ELR (cell line): ENCODE measurements around the gene UCKL1.
"Not testable (repeated sequence)": the region's sequence is repeated elsewhere in the genome, so short reads cannot be mapped to it uniquely, and the experiment has no call there.

Source experiments
- DNase-seq: peaks from one replicate; pipeline ENCODE4 v3.0.0-alpha.2; 2015; ENCODE audit warnings: low read depth

UCKL1 gene

DNA sequence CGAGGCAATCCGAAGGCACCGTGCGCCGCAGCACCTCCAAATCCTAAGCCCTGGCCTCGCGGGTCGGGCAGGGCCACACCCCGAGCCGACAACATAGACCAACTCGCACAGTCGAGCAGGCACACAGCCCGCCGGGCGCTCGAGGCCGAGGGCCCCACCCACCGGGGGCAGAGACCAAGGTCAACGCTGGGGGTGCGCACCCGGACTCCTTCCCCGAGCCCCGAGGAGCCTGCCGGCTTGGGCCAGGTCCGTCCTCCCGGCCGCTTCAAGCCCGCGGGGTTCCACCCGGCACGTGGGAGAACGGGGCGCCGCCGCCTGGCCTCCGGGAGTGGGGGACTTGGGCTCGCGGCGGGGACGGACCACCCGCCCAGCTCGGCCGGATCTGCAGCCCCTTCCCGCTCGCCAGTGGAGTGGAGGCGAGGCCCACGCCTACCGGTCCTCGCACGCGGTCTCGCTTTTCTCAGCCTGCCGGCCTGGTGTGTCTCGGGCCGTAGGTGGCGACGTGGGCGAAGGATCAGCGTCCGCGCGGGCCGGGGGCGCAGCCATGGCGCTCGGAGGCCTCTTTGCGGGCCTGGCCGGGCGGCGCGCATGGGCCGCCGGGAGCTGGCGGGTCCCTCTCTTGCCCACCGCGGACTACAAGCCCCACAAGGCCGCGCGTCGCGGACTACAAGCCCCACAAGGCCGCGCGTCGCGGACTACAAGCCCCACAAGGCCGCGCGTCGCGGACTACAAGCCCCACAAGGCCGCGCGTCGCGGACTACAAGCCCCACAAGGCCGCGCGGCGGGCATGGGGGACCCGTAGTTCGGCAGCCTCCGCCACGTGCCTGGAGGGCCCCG, at the start of gene UCKL1:
TSS of gene UCKL1 (minus strand) at position 590 of the 837 bp plus-strand sequence. CDS start at position 546, 44 bp downstream.
- peak; percentile 95 for DNase-seq

DNA sequence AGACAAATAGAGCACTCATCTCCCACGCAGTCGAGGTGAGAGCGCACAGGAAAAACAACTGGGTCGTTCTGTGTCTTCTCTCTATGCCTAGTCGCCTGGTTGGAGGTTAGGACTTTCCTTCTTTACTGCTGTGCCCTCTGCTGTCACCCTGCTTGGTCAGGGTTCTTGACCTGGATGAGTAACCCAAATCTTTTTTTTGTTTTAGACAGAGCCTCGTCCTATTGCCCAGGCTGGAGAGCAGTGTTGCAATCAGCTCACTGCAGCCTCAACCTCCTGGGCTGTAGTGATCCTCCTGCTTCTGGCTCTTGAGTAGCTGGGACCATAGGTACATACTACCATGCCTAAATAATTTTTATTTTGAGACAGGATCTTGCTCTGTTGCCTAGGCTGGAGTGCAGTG, 49.2 kb upstream of the UCKL1 start:
- no peak for DNase-seq

- no peak for DNase-seq
Measured at GRCh38 chr20:64003960-64004725, 47.9 kb upstream of the UCKL1 start.

DNA sequence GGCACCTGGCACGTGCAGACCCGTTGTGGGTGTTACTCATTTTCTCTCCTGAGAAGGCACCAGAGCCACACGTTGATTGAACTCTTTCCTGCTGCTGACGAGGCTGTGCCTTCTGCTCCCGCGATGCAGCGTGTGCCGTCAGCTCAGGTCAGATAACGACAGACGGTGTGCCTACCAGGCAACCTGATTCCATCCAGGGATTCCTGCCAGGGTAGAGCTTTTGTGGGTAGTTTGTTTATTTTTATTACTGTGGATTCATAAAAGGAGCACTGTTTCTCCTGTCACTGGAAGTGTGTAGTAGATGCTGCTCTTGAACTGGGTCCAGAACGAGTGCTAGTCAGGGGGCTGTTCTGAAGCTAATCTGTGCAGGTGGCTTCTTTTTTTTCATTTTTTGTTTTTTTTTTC, 45.4 kb upstream of the UCKL1 start:
- DNase-seq, result no peak

DNA sequence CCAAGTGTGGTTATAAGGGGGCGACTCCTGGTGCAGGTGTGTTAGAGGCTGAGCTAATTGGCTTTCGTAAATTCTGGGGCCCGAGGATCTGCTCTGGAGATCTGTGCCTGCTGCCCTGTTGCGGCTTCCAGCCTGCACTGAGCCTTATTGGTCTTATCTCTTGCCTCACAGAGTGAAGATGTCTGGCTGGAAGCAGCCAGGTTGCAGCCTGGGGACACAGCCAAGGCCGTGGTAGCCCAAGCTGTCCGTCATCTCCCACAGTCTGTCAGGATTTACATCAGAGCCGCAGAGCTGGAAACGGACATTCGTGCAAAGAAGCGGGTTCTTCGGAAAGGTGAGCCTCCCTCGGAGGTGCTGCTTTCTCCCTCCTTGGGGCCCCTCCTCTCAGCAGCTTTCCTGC, 44.7 kb upstream of the UCKL1 start:
- DNase-seq, result no peak

GRCh38 chr20:63982937-63983336, 26.7 kb upstream of the UCKL1 start:
- no peak for DNase-seq

DNA sequence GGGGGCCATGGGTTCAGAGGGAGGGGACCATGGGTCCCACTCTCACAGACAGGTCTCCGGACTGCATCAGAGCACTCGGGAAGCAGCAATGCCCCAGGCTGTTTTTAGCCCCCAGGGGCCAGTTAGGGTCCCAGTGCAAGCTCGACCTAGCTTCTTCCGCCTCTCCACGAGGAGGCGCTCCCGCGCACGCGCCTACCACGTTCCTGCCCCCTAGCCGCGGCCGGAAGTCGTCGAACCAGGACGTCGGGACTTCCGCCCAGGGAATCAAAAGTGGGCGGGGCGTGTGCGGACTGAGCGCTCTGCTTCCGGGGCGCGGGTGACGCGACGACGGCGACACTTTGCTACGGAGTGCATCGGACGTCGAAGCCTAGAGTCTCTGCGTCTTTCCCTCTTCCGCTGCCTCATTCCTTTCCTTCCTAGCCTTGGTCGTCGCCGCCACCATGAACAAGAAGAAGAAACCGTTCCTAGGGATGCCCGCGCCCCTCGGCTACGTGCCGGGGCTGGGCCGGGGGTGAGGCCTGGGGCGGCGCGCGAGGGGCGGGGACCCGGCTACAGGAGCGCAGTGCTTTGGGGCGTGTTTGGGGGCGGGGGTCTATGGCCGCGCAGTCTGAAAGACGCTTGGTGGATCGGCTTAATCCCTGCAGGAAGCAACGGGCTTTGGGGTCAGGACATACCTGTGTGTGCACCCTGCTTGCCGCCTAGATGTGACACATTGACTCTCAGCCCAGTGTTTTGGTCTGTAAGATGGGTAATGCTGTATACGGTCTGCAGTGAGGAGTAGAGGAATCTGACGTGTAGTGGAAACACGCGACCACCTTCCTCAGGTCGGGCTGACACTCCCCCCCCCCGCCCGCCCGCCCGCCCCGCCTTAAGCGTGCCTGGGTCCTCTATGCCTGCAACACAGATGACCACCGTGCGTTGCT, 24.9 kb upstream of the UCKL1 start, which contains the start of gene PRPF6:
TSS of gene PRPF6 (plus strand) at position 327 of the 923 bp plus-strand sequence. CDS start at position 441, 114 bp downstream.
- peak; percentile 99 for DNase-seq

- DNase-seq, result no peak
Measured at GRCh38 chr20:63980317-63980805, 24.1 kb upstream of the UCKL1 start.

DNA sequence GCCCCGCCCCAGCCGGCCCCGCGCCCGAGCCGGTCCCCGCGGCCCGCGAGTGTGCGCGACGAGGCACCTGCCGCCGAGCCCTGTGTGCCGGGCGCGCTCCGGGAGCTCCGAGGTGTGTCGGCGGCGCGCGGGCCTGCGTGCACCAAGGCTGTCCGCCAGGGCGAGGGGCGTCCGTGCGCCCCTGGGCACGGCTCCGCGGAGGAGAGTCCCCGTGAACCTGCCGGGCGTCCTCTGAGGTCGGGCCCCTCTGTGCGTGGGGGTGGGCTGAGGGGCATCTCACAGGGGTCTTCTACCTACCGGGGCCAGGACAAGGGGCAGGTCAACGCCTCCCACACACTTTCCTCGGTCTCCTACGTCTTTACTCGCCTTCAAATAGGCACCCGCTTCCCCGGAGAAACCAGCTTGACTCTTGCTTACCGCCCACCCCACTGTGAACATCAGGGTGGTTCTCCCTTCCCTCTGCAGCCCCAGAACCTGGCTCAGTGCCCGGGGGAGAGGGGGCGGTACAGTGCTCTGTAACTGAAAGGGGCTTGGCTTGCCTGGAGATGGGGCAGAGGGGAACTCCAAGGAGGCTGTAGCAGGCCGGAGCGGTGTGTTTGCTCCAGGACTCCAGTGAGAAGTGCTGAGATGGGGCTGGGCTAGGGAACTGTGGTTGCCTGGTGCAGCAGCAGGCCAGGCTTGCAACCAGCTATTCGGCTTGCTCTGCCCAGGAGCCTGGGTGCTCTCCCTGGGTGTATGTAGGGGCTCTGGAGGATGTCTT, 23.5 kb upstream of the UCKL1 start, which contains the start of gene SAMD10:
TSS of gene SAMD10 (minus strand) at position 86 of the 760 bp plus-strand sequence. CDS start 175 bp downstream, outside the sequence.
- peak; percentile 50 for DNase-seq

- no peak for DNase-seq
Measured at GRCh38 chr20:63979229-63979556, 23.0 kb upstream of the UCKL1 start.

DNA sequence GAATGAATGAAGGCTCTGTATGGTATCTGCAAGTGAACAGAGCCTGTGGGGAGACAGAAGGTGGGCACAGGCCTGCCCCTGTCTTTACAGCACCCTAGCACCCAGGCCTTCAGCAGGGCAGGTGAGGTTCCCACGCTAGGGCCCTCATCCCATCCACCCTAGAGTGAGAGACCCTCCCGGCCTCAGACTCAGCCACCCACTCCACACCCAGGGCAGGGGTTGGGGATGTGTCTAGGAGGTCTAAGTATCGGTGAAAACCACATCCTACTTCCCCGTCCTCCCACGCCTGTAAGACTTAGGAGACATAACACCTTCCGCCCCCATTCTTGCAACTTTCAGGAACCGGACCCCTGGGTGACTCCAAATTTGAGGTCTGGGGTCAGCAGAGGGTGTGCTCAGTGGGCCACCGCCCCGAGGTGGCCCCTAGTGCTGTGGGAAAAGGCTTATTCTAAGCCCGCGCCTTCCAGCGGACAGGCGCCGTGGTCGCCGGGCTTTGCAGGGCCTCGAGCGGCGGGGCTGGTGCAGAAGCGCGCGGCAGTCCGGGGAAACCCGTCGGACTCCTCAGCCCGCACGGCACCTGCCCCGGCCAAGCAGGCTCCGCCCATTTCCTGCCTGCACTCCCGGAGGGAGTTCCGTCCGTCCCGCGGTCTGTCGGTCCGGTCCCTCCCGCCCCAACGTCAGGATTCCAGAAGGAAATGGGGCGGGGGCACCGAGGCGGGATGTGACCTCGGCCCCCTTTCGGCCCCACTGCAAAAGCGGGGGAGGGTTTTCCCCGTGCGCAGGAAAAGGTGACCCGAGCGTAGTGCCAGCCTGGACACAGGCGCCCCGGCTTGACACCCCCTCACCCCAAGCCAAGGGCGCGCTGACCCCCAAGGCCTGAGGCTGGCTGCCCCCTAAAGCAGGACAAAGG, 22.4 kb upstream of the UCKL1 start:
- peak; percentile 79 for DNase-seq

GRCh38 chr20:63977739-63978276, 21.6 kb upstream of the UCKL1 start:
- DNase-seq, result peak; percentile 93

DNA sequence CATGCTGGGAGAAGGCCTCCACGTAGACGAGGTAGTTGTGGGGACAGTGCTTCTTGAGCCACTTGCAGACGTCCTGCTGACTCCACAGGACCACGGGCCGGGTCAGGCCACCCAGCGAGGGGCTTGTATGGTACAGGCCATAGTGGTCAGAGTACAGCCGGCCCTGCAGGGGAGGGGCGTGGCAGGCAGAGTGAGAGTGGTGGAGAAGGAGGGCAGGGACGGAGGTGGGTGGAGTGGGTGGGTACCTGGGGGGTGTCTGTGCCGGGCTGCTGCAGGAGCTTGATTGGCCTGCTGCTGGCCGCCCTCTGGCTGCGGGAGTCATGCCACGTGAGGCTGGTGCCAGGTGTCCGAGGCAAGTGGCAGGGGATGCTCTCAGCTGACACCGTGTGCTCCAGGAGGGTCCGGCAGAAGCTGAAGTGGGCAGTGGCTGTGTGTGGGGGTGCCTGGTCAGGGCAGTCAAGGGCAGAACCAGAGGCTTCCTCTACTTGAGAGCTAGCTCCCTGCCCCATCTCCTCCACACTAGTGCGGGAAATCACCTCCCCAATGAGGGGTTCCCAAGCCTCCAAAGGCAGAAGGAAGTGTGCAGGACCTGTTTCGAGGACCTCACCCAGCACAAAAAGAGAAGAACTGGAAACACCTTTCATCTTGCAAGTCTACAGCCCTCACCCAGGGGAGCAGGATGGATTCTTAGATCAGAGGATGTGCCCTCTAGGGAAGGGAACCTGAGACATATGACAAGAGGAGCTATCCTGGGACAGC, 20.9 kb upstream of the UCKL1 start:
- no peak for DNase-seq

DNA sequence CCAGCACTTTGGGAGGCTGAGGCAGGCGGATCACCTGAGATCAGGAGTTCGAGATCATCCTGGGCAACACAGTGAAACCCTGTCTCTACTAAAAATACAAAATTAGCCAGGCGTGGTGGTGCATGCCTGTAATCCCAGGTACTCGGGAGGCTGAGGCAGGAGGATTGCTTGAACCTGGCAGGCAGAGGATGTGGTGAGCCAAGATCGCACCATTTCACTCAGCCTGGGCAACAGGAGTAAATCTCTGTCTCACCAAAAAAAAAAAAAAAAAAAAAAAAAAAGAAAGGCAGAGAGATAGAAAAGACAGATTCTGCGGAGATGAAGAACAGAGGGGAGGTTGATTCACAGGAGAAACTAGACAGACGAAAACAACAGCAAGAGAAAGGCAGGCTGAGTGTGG, 20.3 kb upstream of the UCKL1 start:
- not testable (repeated sequence) for DNase-seq

DNA sequence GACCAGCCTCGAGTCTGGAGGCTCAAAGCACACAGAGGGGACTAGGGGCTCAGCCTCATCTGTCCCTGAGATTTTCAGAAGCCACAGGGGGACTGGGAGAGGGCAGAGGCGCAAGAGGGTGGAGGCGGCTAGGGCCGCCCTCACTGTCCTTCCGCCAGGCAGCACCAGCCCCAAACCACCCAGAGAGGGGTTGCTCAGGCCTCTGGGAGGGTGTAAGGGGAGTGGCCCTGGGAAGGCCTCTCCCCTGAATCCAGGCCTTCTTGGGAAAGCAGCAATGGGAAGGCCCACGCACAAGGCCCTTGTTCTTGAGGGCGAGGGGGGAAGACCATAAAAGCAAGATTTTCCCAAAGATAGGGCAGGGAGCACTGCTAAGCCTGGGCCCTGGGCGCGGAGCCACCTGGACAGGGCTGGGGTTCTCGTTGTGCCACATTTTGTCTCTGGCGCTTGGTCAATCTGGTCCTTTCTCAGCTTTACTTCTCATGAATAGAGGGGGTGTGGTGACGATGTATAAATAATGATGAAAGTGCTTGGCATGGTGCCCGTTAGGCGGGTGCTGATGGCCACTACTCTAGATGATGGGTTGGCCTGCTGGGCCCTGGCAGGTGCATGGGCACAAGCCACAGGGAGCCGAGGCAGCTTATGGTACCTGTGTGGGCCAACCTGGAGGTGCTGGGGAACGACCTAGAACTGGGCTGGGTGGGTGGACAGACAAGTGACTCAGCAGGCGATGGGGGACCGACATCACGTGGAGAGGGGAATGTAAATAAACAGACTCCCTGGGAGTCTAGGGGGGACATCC, 18.4 kb upstream of the UCKL1 start:
- peak; percentile 40 for DNase-seq

DNA sequence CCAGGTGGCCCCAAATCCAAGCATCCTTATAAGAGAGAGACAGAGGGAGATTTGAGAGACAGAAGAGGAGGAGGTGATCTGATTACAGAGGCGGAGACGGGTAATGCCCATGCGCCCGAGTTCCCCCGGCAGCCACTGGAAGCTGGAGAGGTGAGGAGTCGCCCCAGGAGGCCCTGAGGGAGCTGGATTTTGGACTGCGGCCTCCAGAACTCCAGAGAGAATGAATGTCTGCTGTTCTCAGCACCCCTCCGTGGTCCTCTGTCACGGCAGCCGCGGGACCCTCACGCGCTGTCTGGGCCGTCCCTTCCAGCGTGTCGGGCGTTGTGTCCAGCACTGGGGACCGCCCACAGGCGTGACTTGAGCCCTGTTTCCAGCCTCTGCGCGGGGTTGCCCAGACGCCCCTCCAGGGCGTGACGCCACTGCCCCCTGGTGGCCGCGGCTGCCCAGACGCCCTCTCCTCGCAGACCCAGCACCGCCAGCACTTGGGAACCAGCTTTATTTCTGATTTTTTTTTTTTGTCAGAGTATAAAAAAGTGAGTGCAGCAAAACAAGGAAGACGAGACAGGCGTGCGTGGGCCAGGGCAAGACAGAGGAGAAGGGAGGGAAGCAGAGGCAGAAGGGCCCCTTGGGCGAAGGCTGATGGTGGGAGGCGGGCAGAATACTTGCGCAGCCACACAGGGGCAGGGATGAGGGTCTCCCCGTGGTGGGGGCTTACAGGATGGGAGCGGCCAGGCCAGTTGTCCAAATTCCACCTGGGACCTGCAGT, 17.6 kb upstream of the UCKL1 start:
- DNase-seq, result peak; percentile 92

DNA sequence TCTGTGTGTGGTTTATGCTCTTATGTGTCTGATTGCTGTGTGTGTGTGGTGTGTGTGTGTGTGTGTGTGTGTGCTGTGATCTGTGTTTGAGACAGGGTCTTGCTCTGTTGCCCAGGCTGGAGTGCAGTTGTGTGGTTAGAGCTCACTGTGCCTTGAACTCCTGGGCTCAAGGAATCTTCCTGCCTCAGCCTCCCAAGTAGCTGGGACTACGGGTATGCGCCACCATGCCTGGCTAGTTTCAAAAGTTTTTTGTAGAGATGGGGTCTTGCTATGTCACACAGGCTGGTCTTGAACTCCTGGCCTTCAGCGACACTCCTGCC, 16.9 kb upstream of the UCKL1 start:
- DNase-seq, result no peak
